Measurements from ENCODE around the gene ARHGAP10.

ARHGAP10 gene

DNA sequence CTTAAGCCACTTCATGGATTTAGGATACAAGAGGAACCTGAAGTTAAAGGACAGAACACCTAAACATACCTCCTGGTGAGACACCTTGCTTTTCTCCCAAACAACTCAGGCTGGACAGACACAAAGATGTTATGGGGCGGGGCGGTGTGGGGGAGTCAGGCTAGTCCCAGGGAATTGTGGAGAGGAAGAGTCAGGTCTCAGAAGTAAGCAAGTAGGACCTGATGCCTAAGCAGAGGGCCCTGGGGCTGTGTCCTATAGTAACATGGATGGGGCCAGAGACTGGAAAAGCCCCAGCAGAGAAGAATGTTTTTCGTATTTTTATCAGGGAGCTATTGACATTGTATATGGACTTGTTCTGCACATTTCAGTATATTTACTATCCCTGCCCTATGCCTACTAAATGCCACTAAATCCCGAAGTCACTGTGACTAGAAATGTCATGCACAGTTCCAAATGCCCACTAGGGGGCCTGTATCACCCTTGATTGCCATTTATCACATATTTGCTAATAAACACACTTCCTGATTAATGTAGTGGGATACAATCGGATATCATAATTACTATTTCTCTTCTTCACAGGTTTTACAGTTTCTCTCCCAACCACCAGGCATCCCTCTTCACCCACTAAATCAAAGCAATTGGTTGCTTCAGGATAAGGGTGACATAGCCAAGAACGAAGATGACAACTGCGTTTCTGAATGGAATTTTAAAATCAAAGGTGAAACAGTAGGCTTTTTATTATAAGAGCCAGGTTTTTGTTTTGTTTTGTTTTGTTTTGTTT lies 23.8 kb upstream of the ARHGAP10 start:
- no peaks in the 10 kb centered on the region for H3K36me3 ChIP-seq (ENCODE audit: control insufficient read depth, insufficient read depth, low read length)
- no peak for DNase-seq (ENCODE audit: low read depth, low spot score)
- WGBS (ENCODE audit: insufficient coverage, insufficient read length), result no CpG with 5 or more reads among the region's 7 CpGs
- H3K4me1 ChIP-seq (ENCODE audit: control insufficient read depth, insufficient read depth, low read length), result no peaks in the 10 kb centered on the region
- H3K27me3 ChIP-seq (ENCODE audit: control insufficient read depth, insufficient read depth, low read length), result no peaks in the 10 kb centered on the region
- no peak overlapping the region for H3K27ac ChIP-seq (ENCODE audit: low read length)
- H3K9me3 ChIP-seq (ENCODE audit: control insufficient read depth, insufficient read depth, low read length), result no peaks in the 10 kb centered on the region
- H3K4me3 ChIP-seq (ENCODE audit: low read length), result no peak overlapping the region

DNA sequence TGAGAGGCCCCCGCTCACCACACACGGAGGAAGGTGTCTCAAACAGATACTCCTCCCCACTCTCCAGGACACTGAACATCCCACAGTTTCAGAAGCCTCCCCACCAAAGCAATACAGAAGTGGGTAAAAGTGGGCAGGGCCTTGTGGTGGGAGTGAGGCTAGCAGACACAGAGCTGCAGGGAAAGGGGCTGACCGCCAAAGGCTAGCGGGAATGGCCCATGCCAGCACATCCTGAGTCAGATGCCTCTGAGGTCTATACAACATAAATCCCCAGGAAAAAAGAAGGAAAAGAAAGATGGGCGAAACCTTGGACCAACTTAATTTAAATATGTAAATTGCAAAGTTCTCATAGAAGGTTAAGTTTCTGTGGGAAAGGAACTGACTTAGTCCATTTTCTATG lies 21.9 kb upstream of the ARHGAP10 start:
- H3K27ac ChIP-seq (ENCODE audit: low read length), result no peak overlapping the region
- no peak overlapping the region for H3K4me3 ChIP-seq (ENCODE audit: low read length)
- no peaks in the 10 kb centered on the region for H3K36me3 ChIP-seq (ENCODE audit: control insufficient read depth, insufficient read depth, low read length)
- H3K4me1 ChIP-seq (ENCODE audit: control insufficient read depth, insufficient read depth, low read length), result no peaks in the 10 kb centered on the region
- no peaks in the 10 kb centered on the region for H3K9me3 ChIP-seq (ENCODE audit: control insufficient read depth, insufficient read depth, low read length)
- no CpG with 5 or more reads among the region's 5 CpGs for WGBS (ENCODE audit: insufficient coverage, insufficient read length)
- H3K27me3 ChIP-seq (ENCODE audit: control insufficient read depth, insufficient read depth, low read length), result no peaks in the 10 kb centered on the region
- no peak for DNase-seq (ENCODE audit: low read depth, low spot score)

DNA sequence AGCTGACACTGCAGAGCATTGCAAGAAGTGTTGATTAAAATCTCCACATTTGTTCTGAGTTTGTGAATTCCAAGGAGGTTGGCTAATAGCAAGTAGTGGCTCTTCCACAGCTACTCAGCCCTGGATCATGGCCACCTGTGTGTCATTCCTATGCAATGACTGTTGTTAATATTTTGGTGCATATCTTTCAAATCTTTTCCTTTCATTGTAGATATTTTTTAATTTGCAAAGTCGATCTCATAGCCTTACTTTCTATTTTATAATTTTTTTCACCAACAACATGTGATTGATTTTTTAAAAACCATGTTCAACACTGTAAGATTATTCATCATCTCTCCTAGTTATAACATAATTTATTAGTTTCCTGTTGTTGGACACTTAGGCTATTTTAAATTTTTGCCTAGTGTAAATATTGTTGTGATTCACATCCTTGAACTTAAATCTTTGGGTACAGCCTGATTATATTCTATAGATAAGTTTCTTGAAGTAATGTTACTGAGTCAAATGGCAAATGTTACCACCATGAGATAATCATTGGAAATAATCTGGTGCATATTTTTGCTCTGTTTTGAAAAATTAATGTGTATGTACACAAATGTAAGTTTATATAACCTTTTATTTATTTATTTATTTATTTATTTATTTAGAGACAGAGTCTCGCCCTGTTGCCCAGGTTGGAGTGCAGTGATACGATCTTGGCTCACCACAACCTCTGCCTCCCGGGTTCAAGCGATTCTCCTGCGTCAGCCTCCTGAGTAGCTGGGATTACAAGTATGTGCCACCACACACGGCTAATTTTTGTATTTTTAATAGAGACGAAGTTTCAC lies 17.1 kb upstream of the ARHGAP10 start:
- no peak overlapping the region for H3K27ac ChIP-seq (ENCODE audit: low read length)
- DNase-seq (ENCODE audit: low read depth, low spot score), result no peak
- no peaks in the 10 kb centered on the region for H3K27me3 ChIP-seq (ENCODE audit: control insufficient read depth, insufficient read depth, low read length)
- no peaks in the 10 kb centered on the region for H3K9me3 ChIP-seq (ENCODE audit: control insufficient read depth, insufficient read depth, low read length)
- no CpG with 5 or more reads among the region's 8 CpGs for WGBS (ENCODE audit: insufficient coverage, insufficient read length)
- H3K36me3 ChIP-seq (ENCODE audit: control insufficient read depth, insufficient read depth, low read length), result no peaks in the 10 kb centered on the region
- H3K4me1 ChIP-seq (ENCODE audit: control insufficient read depth, insufficient read depth, low read length), result no peaks in the 10 kb centered on the region
- H3K4me3 ChIP-seq (ENCODE audit: low read length), result no peak overlapping the region

DNA sequence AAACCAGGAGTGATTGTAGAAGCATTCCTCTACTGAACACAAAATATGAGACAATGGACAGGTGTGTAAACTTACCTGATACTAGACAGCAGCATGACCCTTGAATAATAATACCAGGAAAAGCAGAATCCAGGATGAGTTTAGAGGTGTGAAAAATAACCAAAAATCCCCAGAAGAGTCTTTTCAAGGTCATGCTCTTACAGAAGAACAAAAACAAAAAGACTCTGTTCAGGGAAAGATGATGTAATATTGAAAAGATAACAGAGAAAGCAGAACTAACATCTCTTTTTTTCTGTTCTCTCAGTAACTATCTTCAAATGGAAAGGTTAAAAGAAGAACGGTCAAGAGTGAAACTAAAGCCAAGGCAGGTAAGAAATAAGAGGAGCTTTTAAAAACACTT lies 14.0 kb upstream of the ARHGAP10 start:
- no peaks in the 10 kb centered on the region for H3K4me1 ChIP-seq (ENCODE audit: control insufficient read depth, insufficient read depth, low read length)
- no peak overlapping the region for H3K4me3 ChIP-seq (ENCODE audit: low read length)
- H3K36me3 ChIP-seq (ENCODE audit: control insufficient read depth, insufficient read depth, low read length), result no peaks in the 10 kb centered on the region
- H3K27me3 ChIP-seq (ENCODE audit: control insufficient read depth, insufficient read depth, low read length), result no peaks in the 10 kb centered on the region
- no peaks in the 10 kb centered on the region for H3K9me3 ChIP-seq (ENCODE audit: control insufficient read depth, insufficient read depth, low read length)
- no peak for DNase-seq (ENCODE audit: low read depth, low spot score)
- no CpG with 5 or more reads among the region's 1 CpG for WGBS (ENCODE audit: insufficient coverage, insufficient read length)
- H3K27ac ChIP-seq (ENCODE audit: low read length), result no peak overlapping the region

DNA sequence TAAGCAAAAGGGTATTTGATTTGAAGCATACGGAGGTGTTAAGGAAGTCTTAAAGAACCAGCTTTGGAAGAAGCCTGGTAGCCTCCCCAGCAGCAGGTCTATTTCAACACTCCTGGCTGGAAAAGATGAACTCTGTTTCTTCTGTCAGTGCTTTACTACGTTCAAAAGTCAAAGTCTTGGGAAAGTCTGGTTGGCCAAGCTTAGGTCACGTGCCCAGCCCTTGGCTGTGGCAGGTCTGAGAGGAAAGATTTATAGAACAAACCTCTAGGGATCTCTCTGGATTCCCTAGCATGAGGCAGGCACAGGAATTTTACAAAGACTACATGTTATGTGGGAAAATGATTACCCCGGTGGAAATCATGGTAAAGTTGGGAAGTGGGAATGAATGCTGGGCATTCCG lies 8.6 kb upstream of the ARHGAP10 start:
- Histone ChIP-seq H3K27me3 (ENCODE audit: control insufficient read depth, insufficient read depth, low read length) (no peaks in the 10 kb centered on the region), H3K9me3 (ENCODE audit: control insufficient read depth, insufficient read depth, low read length) (no peaks in the 10 kb centered on the region), H3K36me3 (ENCODE audit: control insufficient read depth, insufficient read depth, low read length) (no peaks in the 10 kb centered on the region), H3K4me3 (ENCODE audit: low read length) (no peak overlapping the region), H3K27ac (ENCODE audit: low read length) (no peak overlapping the region), H3K4me1 (ENCODE audit: control insufficient read depth, insufficient read depth, low read length) (no peaks in the 10 kb centered on the region)
- WGBS (ENCODE audit: insufficient coverage, insufficient read length), result no CpG with 5 or more reads among the region's 5 CpGs
- DNase-seq (ENCODE audit: low read depth, low spot score), result no peak

DNA sequence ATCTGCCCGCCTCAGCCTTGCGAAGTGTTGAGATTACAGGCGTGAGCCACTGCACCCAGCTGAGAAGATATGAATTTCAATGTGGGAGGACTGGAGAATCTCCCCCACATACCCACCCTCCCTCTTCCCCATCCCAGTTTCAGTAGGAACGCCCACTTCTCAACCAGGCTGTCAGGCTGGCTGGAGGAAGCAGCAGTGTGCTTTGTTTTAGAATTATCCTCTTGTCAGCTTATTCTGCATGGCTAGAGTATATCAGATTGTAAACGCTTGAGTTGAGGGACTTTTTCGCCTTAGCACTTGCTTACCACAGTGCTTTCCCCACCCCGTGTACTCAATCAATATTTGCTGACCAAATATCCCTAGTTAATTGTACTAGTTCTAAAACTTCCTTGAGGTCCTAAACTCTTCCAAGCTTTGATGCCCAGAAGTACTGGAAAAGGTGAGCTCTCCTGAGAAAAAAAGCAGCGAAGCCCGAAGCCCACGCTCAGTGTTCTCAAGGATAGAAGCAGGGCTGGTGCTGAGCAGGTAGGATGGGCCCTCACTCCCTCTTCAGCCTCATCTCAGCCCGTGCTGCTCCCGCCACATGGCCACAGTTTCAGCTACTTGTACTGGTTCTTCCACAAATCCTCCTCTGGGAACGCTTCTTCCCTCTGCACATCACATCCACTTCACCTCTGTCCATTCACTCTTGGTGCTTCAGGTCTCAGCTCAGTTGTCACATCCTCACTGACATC lies 7.3 kb upstream of the ARHGAP10 start:
- Histone ChIP-seq H3K4me3 (ENCODE audit: low read length) (no peak overlapping the region), H3K27ac (ENCODE audit: low read length) (no peak overlapping the region), H3K27me3 (ENCODE audit: control insufficient read depth, insufficient read depth, low read length) (no peaks in the 10 kb centered on the region), H3K9me3 (ENCODE audit: control insufficient read depth, insufficient read depth, low read length) (no peaks in the 10 kb centered on the region), H3K36me3 (ENCODE audit: control insufficient read depth, insufficient read depth, low read length) (no peaks in the 10 kb centered on the region), H3K4me1 (ENCODE audit: control insufficient read depth, insufficient read depth, low read length) (no peaks in the 10 kb centered on the region)
- no peak for DNase-seq (ENCODE audit: low read depth, low spot score)
- no CpG with 5 or more reads among the region's 13 CpGs for WGBS (ENCODE audit: insufficient coverage, insufficient read length)

DNA sequence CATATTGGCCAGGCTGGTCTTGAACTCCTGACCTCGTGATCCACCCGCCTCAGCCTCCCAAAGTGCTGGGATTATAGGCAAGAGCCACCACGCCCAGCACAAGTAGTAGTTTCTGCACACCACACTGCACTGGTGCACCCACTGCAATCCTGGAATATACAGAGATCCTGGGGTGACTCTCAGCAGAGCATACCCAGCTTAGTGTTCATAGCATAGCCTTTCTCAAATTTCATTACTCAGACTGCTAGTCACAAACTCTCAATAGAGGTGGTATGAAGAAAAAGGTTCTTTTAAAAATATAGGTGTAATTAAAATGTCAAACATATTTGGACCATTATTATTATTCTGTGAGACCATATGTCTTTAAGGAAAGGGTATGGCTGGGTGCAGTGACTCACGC lies 6.2 kb upstream of the ARHGAP10 start:
- H3K4me3 ChIP-seq (ENCODE audit: low read length), result no peak overlapping the region
- no peaks in the 10 kb centered on the region for H3K27me3 ChIP-seq (ENCODE audit: control insufficient read depth, insufficient read depth, low read length)
- H3K4me1 ChIP-seq (ENCODE audit: control insufficient read depth, insufficient read depth, low read length), result no peaks in the 10 kb centered on the region; the same call in 1 of the 2 replicates
- H3K36me3 ChIP-seq (ENCODE audit: control insufficient read depth, insufficient read depth, low read length), result no peaks in the 10 kb centered on the region
- DNase-seq (ENCODE audit: low read depth, low spot score), result no peak
- H3K9me3 ChIP-seq (ENCODE audit: control insufficient read depth, insufficient read depth, low read length), result no peaks in the 10 kb centered on the region
- WGBS (ENCODE audit: insufficient coverage, insufficient read length), result no CpG with 5 or more reads among the region's 4 CpGs
- no peak overlapping the region for H3K27ac ChIP-seq (ENCODE audit: low read length)

DNA sequence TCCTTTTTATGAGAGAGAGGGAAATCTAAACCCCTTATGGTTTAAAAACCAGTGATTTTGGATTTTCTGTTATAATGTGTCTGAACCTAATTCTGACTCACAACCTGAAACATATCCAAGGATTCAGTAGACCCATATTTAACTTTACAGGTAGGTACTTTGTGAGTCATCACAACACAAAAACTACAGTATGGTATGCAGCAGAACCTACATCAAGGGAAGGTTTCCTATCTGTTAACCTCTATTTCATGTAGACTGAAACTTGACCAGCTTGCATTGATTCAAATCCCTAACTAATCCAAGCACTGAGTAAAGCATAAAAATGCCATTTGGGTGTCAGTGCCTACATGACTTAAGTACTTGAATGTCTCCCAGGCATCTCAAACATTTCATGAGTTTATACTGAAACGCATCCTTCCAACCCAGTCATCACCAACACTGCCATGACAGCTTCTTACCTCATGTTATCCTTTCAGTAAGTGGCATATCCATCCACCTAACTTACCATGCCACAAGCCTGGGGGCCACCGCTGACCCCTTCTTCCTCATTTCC lies 4.3 kb upstream of the ARHGAP10 start:
- Histone ChIP-seq H3K27ac (ENCODE audit: low read length) (no peak overlapping the region), H3K27me3 (ENCODE audit: control insufficient read depth, insufficient read depth, low read length) (no peaks in the 10 kb centered on the region; the same call in 1 of the 2 replicates), H3K36me3 (ENCODE audit: control insufficient read depth, insufficient read depth, low read length) (no peaks in the 10 kb centered on the region), H3K4me1 (ENCODE audit: control insufficient read depth, insufficient read depth, low read length) (no peaks in the 10 kb centered on the region; the same call in 1 of the 2 replicates), H3K4me3 (ENCODE audit: low read length) (no peak overlapping the region), H3K9me3 (ENCODE audit: control insufficient read depth, insufficient read depth, low read length) (no peaks in the 10 kb centered on the region)
- WGBS (ENCODE audit: insufficient coverage, insufficient read length), result no CpG with 5 or more reads among the region's 2 CpGs
- DNase-seq (ENCODE audit: low read depth, low spot score), result no peak

DNA sequence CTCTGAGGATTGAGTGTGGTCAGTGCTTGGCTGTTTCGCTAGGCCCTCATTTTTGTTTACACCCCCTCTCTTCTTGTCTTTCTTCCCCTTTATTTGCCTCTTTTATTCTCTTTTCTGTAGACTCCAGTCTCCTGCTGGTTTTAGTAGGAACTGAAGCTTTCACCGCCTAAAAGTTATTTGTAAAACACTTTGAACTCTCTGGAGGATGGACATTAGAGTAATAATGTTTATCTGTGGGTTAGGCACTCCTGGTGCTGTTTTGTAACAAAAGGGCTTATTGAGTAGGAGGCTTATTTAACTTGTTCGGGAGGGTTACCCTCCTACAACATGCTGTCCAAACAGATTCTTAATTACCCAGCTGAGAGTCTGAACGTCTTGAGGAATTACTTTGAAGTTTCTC lies 1.6 kb upstream of the ARHGAP10 start:
- peaks cover 3% of the 10 kb centered on the region; the same call in 1 of the 2 replicates for H3K4me1 ChIP-seq (ENCODE audit: control insufficient read depth, insufficient read depth, low read length)
- no peak overlapping the region for H3K4me3 ChIP-seq (ENCODE audit: low read length)
- H3K36me3 ChIP-seq (ENCODE audit: control insufficient read depth, insufficient read depth, low read length), result no peaks in the 10 kb centered on the region
- H3K27me3 ChIP-seq (ENCODE audit: control insufficient read depth, insufficient read depth, low read length), result peaks cover 9% of the 10 kb centered on the region; the same call in 1 of the 2 replicates
- no peak for DNase-seq (ENCODE audit: low read depth, low spot score)
- H3K9me3 ChIP-seq (ENCODE audit: control insufficient read depth, insufficient read depth, low read length), result no peaks in the 10 kb centered on the region
- no CpG with 5 or more reads among the region's 4 CpGs for WGBS (ENCODE audit: insufficient coverage, insufficient read length)
- no peak overlapping the region for H3K27ac ChIP-seq (ENCODE audit: low read length)
